Panc1 (cell line): ENCODE measurements around the gene FOXO6. TPM values are rescaled to one million over a fixed set of nuclear protein-coding genes. Genes with fewer than 3 reads are reported as not detected.

Experiments used
- ATAC-seq: fragments of 200-7000 bp; cut with Tn5 transposase; 2 replicates; pipeline ENCODE4 v1.9.1; 2020; ENCODE audit warnings: mild to moderate bottlenecking, moderate library complexity
- BruUV-seq: library from RNA; stranded (reverse); fragments of 400-500 nt; replicated peaks from 2 replicates; lab custom pipeline; 2021; lab: Mats Ljungman, UMichigan
- CTCF ChIA-PET: fragments of 300-600 bp; sonication (Branson Sonifier 250); formaldehyde crosslinking; loops from one replicate; lab custom pipeline; 2022; ENCODE audit warnings: antibody characterized with exemption; lab: Charles Lee
- POLR2A ChIA-PET: fragments of 300-600 bp; sonication (Branson Sonifier 250); formaldehyde crosslinking; loops from one replicate; lab custom pipeline; 2022; ENCODE audit warnings: antibody characterized with exemption; lab: Charles Lee
- DNase-seq: peaks from one replicate; pipeline ENCODE4 v3.0.0-alpha.2; 2010; ENCODE audit warnings: low read depth, low spot score
- H3K27ac ChIP-seq: 2 replicates; pipeline ENCODE4 v1.5.1; 2011; ENCODE audit warnings: mild to moderate bottlenecking, low read length, inconsistent platforms
- H3K27me3 ChIP-seq: fragments of 200-500 bp; sonication (Bioruptor generic); 2 replicates; pipeline ENCODE4 v1.6.0; 2014; ENCODE audit warnings: low read length, inconsistent platforms; ENCODE audit not compliant: control insufficient read depth, insufficient read depth
- H3K36me3 ChIP-seq: fragments of 200-500 bp; sonication (Bioruptor generic); 2 replicates; pipeline ENCODE4 v1.5.1; 2014; ENCODE audit warnings: inconsistent platforms, mild to moderate bottlenecking, low read length, moderate library complexity; ENCODE audit not compliant: control insufficient read depth, insufficient read depth
- H3K4me1 ChIP-seq: 2 replicates; pipeline ENCODE4 v1.5.1; 2011; ENCODE audit warnings: inconsistent platforms, mild to moderate bottlenecking, low read length, moderate library complexity; ENCODE audit not compliant: control insufficient read depth, insufficient read depth
- H3K4me3 ChIP-seq, 2 experiments: 2 replicates each; pipeline ENCODE4 v1.5.1; 2011 to 2012; ENCODE audit warnings: low read depth in 2 of 2, low read length in 2 of 2, mild to moderate bottlenecking in 2 of 2, inconsistent platforms in 1 of 2, moderate library complexity in 1 of 2
- H3K9me3 ChIP-seq: fragments of 200-500 bp; sonication (Bioruptor generic); 2 replicates; pipeline ENCODE4 v1.5.1; 2014; ENCODE audit warnings: low read depth, mild to moderate bottlenecking, inconsistent platforms, low read length, moderate library complexity; ENCODE audit not compliant: control insufficient read depth, insufficient read depth
- CTCF ChIP-seq: fragments of 450-650 bp; IDR thresholded peaks from 2 replicates; pipeline ENCODE4 v1.5.1; 2017; ENCODE audit warnings: mild to moderate bottlenecking
- POLR2AphosphoS5 ChIP-seq: IDR thresholded peaks from 2 replicates; pipeline ENCODE4 v1.6.1; 2012; ENCODE audit warnings: mild to moderate bottlenecking, low read depth, low read length, moderate library complexity
- REST ChIP-seq, 2 experiments: IDR thresholded peaks; 2 replicates each; pipeline ENCODE4 v1.6.1; 2011 to 2012; ENCODE audit warnings: low read depth in 2 of 2, control low read depth in 1 of 2, low read length in 1 of 2, mild to moderate bottlenecking in 1 of 2, moderate library complexity in 1 of 2; ENCODE audit not compliant: insufficient read depth in 1 of 2
- SIN3A ChIP-seq: IDR thresholded peaks from 2 replicates; pipeline ENCODE4 v1.6.1; 2012; ENCODE audit warnings: low read depth, mild to moderate bottlenecking, low read length, moderate library complexity, borderline replicate concordance; ENCODE audit not compliant: insufficient read depth
- TCF7L2 ChIP-seq: IDR thresholded peaks from 2 replicates; pipeline ENCODE4 v1.6.1; 2011; ENCODE audit warnings: mild to moderate bottlenecking, low read depth, low read length, inconsistent platforms
- in situ Hi-C: cut with HindIII; loops from 2 replicates; pipeline ENCODE4 v1.10.0; 2016; ENCODE audit warnings: low sequenced_read_pairs, low pct_unique_long_range_greater_than_20kb
- intact Hi-C: fragments of 100-400 bp; cut with micrococcal nuclease; formaldehyde crosslinking; loops from one replicate; pipeline ENCODE4 v1.10.0; 2022; ENCODE audit not compliant: unreplicated experiment
- total RNA-seq: library from RNA; stranded (reverse); gene quantifications from one replicate; pipeline ENCODE4 v1.2.1, GENCODE V29; 2021; ENCODE audit not compliant: unreplicated experiment

Gene FOXO6
- total RNA-seq, 1 experiment from 2014 or later, result 2.5 TPM

- no peak for TF ChIP-seq SIN3A
Observed at GRCh38 chr1:41372600-41372993, 11.4 kb downstream of the FOXO6 start (continued).

GRCh38 chr1:41373373-41373772 is 12.1 kb downstream of the FOXO6 start:
- BruUV-seq, result no TSS peak
- Histone ChIP-seq H3K4me3 (no peak overlapping the region), H3K9me3 (no peaks in the 10 kb centered on the region), H3K27me3 (no peaks in the 10 kb centered on the region), H3K27ac (no peak overlapping the region), H3K4me1 (peaks cover 9% of the 10 kb centered on the region), H3K36me3 (no peaks in the 10 kb centered on the region)
- in situ Hi-C loops (no loop called here), intact Hi-C loops (no loop called here)
- DNase-seq (no peak), ATAC-seq (no peak)
- CTCF ChIA-PET, result no interaction called here
- TF ChIP-seq SIN3A (no peak), TCF7L2 (no peak), POLR2AphosphoS5 (no peak), REST (IDR thresholded peaks at IDR 0.05; ENCODE audit: insufficient read depth in 1 of 2, low read depth in 2 of 2, low read length in 1 of 2) (no peak), CTCF (no peak)
- POLR2A ChIA-PET, result interaction anchor here (0.5 kb wide), 1 partner anchor 34 kb away, joined by 4 read pairs; no protein-coding TSS in a partner anchor

- TF ChIP-seq CTCF (no peak), TCF7L2 (no peak), SIN3A (no peak), POLR2AphosphoS5 (no peak), REST (IDR thresholded peaks at IDR 0.05; ENCODE audit: insufficient read depth in 1 of 2, low read depth in 2 of 2, low read length in 1 of 2) (no peak)
- no peaks in the 10 kb centered on the region for H3K9me3 ChIP-seq
- no peaks in the 10 kb centered on the region for H3K27me3 ChIP-seq
- ChIA-PET POLR2A (no interaction called here), CTCF (no interaction called here)
- H3K4me3 ChIP-seq, result no peak overlapping the region
- DNase-seq (no peak), ATAC-seq (no peak)
- no TSS peak for BruUV-seq
- in situ Hi-C loops, result no loop called here
- H3K36me3 ChIP-seq, result no peaks in the 10 kb centered on the region
- peaks cover 9% of the 10 kb centered on the region for H3K4me1 ChIP-seq
- intact Hi-C loops, result no loop called here
- H3K27ac ChIP-seq, result no peak overlapping the region
Observed at GRCh38 chr1:41374711-41375110, 13.5 kb downstream of the FOXO6 start.
